WERI-Rb-1 (cell line): ENCODE measurements around the gene UGCG.

Experiments used
- DNase-seq: peaks from one replicate; pipeline ENCODE4 v3.0.0-alpha.2; 2020
- H3K27ac ChIP-seq: fragments of 250-450 bp; sonication (Bioruptor Pico); 2 replicates; pipeline ENCODE4 v1.5.1; 2020; ENCODE audit warnings: mild to moderate bottlenecking, moderate library complexity
- H3K27me3 ChIP-seq: fragments of 250-450 bp; sonication (Bioruptor Pico); 2 replicates; pipeline ENCODE4 v1.5.1; 2021; ENCODE audit warnings: mild to moderate bottlenecking, low read depth, moderate library complexity; ENCODE audit not compliant: insufficient read depth, severe bottlenecking
- H3K36me3 ChIP-seq: fragments of 250-450 bp; sonication (Bioruptor Pico); 2 replicates; pipeline ENCODE4 v1.5.1; 2020; ENCODE audit warnings: mild to moderate bottlenecking, moderate library complexity
- H3K4me3 ChIP-seq: 2 replicates; pipeline ENCODE4 v1.5.1; 2011; ENCODE audit warnings: low read depth, mild to moderate bottlenecking, control low read depth, low read length
- H3K9me3 ChIP-seq: fragments of 250-450 bp; sonication (Bioruptor Pico); 2 replicates; pipeline ENCODE4 v1.5.1; 2021; ENCODE audit warnings: mild to moderate bottlenecking, moderate library complexity; ENCODE audit not compliant: severe bottlenecking
- CTCF ChIP-seq: IDR thresholded peaks from 2 replicates; pipeline ENCODE4 v1.5.1; 2011; ENCODE audit warnings: low read depth, mild to moderate bottlenecking, control low read depth, inconsistent platforms, low read length

The UGCG gene

GRCh38 chr9:111961009-111961408 is 64.4 kb downstream of the UGCG start:
- Histone ChIP-seq H3K36me3 (no peaks in the 10 kb centered on the region), H3K27ac (no peak overlapping the region), H3K4me3 (no peak overlapping the region), H3K27me3 (no peaks in the 10 kb centered on the region), H3K9me3 (no peaks in the 10 kb centered on the region)
- TF ChIP-seq CTCF, result no peak
- DNase-seq, result no peak

- TF ChIP-seq CTCF, result no peak
- Histone ChIP-seq H3K4me3 (no peak overlapping the region), H3K9me3 (no peaks in the 10 kb centered on the region), H3K27ac (no peak overlapping the region), H3K36me3 (no peaks in the 10 kb centered on the region), H3K27me3 (no peaks in the 10 kb centered on the region)
- no peak for DNase-seq
Observed at GRCh38 chr9:111961575-111961974, 65.0 kb downstream of the UGCG start.

GRCh38 chr9:111962021-111962420 is 65.4 kb downstream of the UGCG start:
- Histone ChIP-seq H3K9me3 (no peaks in the 10 kb centered on the region), H3K27me3 (no peaks in the 10 kb centered on the region), H3K4me3 (no peak overlapping the region), H3K27ac (no peak overlapping the region), H3K36me3 (no peaks in the 10 kb centered on the region)
- no peak for DNase-seq
- TF ChIP-seq CTCF, result no peak

GRCh38 chr9:111963995-111964394 is 67.4 kb downstream of the UGCG start:
- Histone ChIP-seq H3K9me3 (no peaks in the 10 kb centered on the region), H3K27me3 (no peaks in the 10 kb centered on the region), H3K36me3 (no peaks in the 10 kb centered on the region), H3K27ac (no peak overlapping the region), H3K4me3 (no peak overlapping the region)
- no peak for TF ChIP-seq CTCF
- no peak for DNase-seq

GRCh38 chr9:111965566-111966019 is 69.0 kb downstream of the UGCG start:
- Histone ChIP-seq H3K27me3 (no peaks in the 10 kb centered on the region), H3K4me3 (no peak overlapping the region), H3K27ac (no peak overlapping the region), H3K36me3 (no peaks in the 10 kb centered on the region), H3K9me3 (no peaks in the 10 kb centered on the region)
- TF ChIP-seq CTCF, result no peak
- DNase-seq, result no peak

GRCh38 chr9:111966124-111966723 is 69.6 kb downstream of the UGCG start:
- no peak for DNase-seq
- Histone ChIP-seq H3K27ac (peak overlapping the region; percentile 48), H3K4me3 (no peak overlapping the region), H3K36me3 (no peaks in the 10 kb centered on the region), H3K9me3 (no peaks in the 10 kb centered on the region), H3K27me3 (no peaks in the 10 kb centered on the region)
- no peak for TF ChIP-seq CTCF
